Neuron (in vitro differentiated cells): Measurements from ENCODE around the gene CNNM3.
A peak's percentile ranks its signal among the peaks of the same experiment; 100 is the strongest.

Experiments
- H2AFZ ChIP-seq: one replicate; pipeline ENCODE4 v1.6.1; 2013; ENCODE audit warnings: low read depth, mild to moderate bottlenecking, inconsistent platforms, low read length, moderate library complexity
- H3K27me3 ChIP-seq: one replicate; pipeline ENCODE4 v1.6.1; 2013; ENCODE audit warnings: low read length; ENCODE audit not compliant: insufficient read depth
- H3K36me3 ChIP-seq: one replicate; pipeline ENCODE4 v1.6.1; 2013; ENCODE audit warnings: low read length; ENCODE audit not compliant: insufficient read depth
- H3K4me1 ChIP-seq: one replicate; pipeline ENCODE4 v1.6.1; 2013; ENCODE audit warnings: low read length; ENCODE audit not compliant: insufficient read depth
- H3K4me3 ChIP-seq: 2 replicates; pipeline ENCODE4 v1.5.1; 2013; ENCODE audit warnings: mild to moderate bottlenecking, low read length, moderate library complexity
- H3K9me3 ChIP-seq: one replicate; pipeline ENCODE4 v1.6.1; 2013; ENCODE audit warnings: low read length

The CNNM3 gene

DNA sequence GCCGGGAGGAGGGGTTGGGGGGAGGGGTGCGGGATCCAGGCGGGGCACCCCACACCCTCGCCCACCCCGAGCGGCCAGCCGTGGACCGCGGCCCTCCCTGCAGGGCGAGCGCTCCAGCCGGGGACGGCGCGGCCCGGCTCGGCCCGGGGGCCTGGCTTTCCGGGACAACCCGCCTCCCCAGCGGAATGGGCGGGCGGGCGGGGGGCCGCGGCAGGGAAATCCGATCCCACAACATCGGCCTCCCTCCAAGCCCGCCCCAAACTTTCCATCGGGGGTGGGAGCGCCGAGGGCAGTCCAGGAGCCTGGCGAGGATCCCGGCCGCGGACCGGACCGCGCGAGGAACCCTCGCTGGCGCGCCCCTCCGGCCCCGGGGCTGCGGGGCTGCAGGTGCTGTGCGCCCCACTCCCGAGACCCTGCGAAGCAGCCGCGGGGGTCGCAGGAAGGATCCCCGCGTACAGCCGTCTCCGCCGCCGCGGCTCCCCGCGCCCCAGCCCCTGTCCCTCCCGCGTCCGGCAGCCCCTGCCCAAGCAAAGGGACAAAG is 53.3 kb downstream of the CNNM3 start:
- Histone ChIP-seq H3K4me1 (peaks cover 17% of the 10 kb centered on the region), H3K9me3 (no peaks in the 10 kb centered on the region), H3K27me3 (no peaks in the 10 kb centered on the region), H3K4me3 (peak overlapping the region; percentile 76), H2AFZ (peak overlapping the region; percentile 69), H3K36me3 (peaks cover 33% of the 10 kb centered on the region)

GRCh38 chr2:96869822-96870625 is 54.0 kb downstream of the CNNM3 start, which contains the start of gene SEMA4C:
Gene SEMA4C, minus strand, starts transcription at chr2:96870080. Its CDS starts 2,194 bp downstream, at chr2:96867886.
- Histone ChIP-seq H3K9me3 (no peaks in the 10 kb centered on the region), H3K27me3 (no peaks in the 10 kb centered on the region), H3K36me3 (peaks cover 26% of the 10 kb centered on the region), H2AFZ (peak within 1 kb of the TSS; percentile 69), H3K4me3 (peak within 1 kb of the TSS; percentile 76), H3K4me1 (peaks cover 17% of the 10 kb centered on the region)

GRCh38 chr2:96870626-96871255 is 54.7 kb downstream of the CNNM3 start:
- Histone ChIP-seq H3K4me3 (peak overlapping the region; percentile 76), H3K36me3 (peaks cover 19% of the 10 kb centered on the region), H3K4me1 (peaks cover 23% of the 10 kb centered on the region), H3K9me3 (no peaks in the 10 kb centered on the region), H2AFZ (no peak overlapping the region), H3K27me3 (no peaks in the 10 kb centered on the region)

- Histone ChIP-seq H3K36me3 (no peaks in the 10 kb centered on the region), H3K9me3 (no peaks in the 10 kb centered on the region), H3K4me3 (no peak overlapping the region), H2AFZ (no peak overlapping the region), H3K4me1 (peaks cover 25% of the 10 kb centered on the region), H3K27me3 (no peaks in the 10 kb centered on the region)
Measured at GRCh38 chr2:96872591-96873349, 56.7 kb downstream of the CNNM3 start.

GRCh38 chr2:96873651-96874096 is 57.6 kb downstream of the CNNM3 start:
- Histone ChIP-seq H3K4me1 (peaks cover 23% of the 10 kb centered on the region), H3K36me3 (no peaks in the 10 kb centered on the region)

DNA sequence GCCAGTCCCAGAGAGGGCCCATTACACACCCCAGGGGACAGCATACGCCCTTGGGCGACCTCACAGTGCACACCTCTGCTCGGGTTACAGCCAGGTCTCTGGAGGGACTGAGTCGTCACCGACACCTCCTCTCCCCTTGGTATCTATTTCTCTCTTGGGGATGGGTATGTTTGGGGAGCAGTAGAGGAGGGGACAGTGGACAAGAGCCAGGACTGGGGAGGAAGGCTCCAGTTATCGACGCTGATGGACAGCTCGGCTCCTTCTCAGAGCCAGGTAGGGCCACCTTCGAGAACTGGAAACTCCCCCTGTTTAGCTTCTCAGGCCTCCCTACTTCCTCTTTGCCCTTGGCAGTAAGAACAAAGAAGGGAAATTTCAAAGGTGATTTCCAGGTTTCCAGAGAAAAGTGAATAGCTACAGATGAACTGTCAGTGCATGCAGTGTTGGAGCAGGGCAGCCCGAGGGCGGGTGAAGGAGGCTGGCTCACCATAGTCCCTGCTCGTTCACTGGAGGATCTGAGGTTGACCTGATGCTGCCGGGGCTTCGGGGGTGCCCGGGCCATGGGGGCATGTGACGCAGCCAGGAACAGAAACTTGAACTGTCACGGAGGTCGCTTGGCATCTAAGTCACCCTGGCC is 58.2 kb downstream of the CNNM3 start:
- Histone ChIP-seq H3K4me1 (peaks cover 23% of the 10 kb centered on the region), H3K27me3 (no peaks in the 10 kb centered on the region), H2AFZ (no peak overlapping the region), H3K36me3 (no peaks in the 10 kb centered on the region), H3K4me3 (no peak overlapping the region), H3K9me3 (no peaks in the 10 kb centered on the region)

More at GRCh38 chr2:96873651-96874096, 57.6 kb downstream of the CNNM3 start:
- Histone ChIP-seq H3K4me3 (no peak overlapping the region), H3K9me3 (no peaks in the 10 kb centered on the region), H2AFZ (no peak overlapping the region), H3K27me3 (no peaks in the 10 kb centered on the region)

DNA sequence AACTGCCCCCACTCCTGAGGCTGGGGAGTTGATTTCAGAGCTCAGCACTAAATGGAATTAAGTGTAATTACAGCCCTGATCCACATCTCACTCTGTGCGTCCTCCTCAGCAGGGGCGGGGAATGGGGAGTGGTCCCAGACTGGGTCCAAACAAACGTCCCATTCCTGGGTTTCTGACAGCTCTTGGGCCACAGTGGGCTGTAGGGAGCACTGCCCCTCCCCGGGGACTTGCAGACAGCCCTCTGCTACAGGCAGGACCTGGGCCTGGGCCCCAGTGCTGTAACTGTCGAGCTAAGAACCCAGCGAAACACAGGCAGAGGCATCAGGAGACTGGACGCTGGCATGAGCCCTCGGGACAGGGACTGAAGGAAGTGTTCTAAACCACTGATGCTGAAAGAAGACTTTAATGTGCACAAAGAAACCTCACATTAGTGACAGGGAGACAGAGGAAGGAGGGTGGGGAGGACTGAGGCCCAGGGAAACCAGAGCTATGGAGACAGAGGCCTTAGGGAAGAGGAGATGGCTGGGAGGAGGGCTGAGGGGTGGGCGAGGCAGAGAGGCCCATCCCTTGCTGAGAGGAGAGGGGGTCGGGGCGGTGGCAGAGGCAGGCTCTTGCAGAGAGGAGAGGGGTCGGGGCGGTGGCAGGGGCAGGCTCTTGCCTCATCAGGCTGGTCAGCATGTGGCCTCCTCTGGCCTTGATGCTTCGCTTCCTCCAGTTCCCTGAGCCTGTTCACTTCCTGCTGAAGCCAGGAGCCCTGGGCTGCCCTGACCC is 59.6 kb downstream of the CNNM3 start:
- Histone ChIP-seq H3K27me3 (no peaks in the 10 kb centered on the region), H3K4me1 (peaks cover 19% of the 10 kb centered on the region), H3K9me3 (no peaks in the 10 kb centered on the region), H3K36me3 (no peaks in the 10 kb centered on the region), H2AFZ (peak overlapping the region; percentile 39), H3K4me3 (peak overlapping the region; percentile 4)

DNA sequence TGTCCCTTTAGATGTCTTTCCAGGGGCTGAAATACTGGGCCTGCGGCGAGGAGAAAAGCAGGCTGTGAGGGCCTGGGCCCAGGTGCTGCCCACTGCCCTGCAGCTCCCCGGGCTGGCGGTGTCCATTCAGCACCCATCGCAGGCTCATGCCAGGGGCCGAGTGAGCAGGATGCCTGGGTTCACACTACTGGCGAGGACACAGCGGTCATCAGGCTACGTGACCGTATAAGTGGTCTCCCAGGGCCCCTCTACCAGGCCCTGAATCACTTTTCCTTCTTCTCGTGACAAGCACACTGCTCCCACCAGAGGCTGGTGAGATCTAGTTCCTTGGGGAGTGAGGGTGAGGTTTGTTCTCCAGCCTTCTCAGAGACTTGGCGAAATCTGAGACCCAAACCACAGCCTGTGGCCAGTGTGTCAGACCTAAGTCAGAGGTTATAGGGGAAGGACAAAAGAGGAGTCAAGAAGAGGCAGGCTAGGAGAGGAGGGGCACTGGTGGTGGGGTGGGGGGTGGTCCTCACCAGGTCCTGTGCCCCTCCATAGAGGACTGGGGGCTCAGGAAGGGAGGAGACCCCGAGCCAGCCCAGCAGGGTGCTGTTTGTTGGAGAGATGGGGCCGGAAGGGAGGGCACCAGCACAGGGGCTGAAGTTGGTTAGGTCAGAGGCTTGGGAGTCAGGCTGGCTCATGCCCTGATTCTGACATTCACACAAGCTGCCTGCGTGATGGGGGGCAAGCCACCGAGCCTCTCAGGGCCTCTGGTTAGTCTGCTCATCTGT is 60.4 kb downstream of the CNNM3 start:
- H2AFZ ChIP-seq: peak overlapping the region; percentile 39
- H3K4me3 ChIP-seq: no peak overlapping the region
- H3K9me3 ChIP-seq: no peaks in the 10 kb centered on the region
- H3K27me3 ChIP-seq: no peaks in the 10 kb centered on the region
- peaks cover 24% of the 10 kb centered on the region for H3K4me1 ChIP-seq
- no peaks in the 10 kb centered on the region for H3K36me3 ChIP-seq

GRCh38 chr2:96877042-96877451 is 61.0 kb downstream of the CNNM3 start:
- H3K9me3 ChIP-seq: no peaks in the 10 kb centered on the region
- H3K36me3 ChIP-seq: no peaks in the 10 kb centered on the region
- H3K4me1 ChIP-seq: peaks cover 30% of the 10 kb centered on the region
- H2AFZ ChIP-seq: no peak overlapping the region
- no peak overlapping the region for H3K4me3 ChIP-seq
- H3K27me3 ChIP-seq: no peaks in the 10 kb centered on the region

DNA sequence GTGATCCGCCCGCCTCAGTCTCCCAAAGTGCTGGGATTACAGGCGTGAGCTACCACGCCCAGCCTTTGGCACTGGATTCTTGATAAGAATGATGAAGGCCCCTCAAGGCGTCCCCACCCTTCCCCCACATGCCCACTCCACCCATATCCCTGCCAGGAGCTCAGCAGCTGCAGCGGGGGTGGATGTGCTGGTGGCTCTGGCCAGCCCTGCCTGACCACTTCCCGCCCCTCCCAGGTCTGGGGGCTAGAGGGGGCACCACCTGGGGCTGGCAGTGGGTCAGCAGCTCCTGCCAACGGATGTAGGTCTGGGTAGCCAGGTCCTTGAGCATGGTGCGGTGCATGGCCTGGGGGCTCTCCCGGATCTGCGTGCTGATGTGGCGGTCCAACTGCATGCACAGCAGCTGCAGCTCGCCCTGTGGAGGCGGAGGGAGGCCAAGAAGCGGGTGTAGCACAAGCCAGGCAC is 61.6 kb downstream of the CNNM3 start:
- Histone ChIP-seq H3K27me3 (no peaks in the 10 kb centered on the region), H2AFZ (no peak overlapping the region), H3K4me1 (peaks cover 34% of the 10 kb centered on the region), H3K9me3 (no peaks in the 10 kb centered on the region), H3K4me3 (no peak overlapping the region), H3K36me3 (no peaks in the 10 kb centered on the region)

DNA sequence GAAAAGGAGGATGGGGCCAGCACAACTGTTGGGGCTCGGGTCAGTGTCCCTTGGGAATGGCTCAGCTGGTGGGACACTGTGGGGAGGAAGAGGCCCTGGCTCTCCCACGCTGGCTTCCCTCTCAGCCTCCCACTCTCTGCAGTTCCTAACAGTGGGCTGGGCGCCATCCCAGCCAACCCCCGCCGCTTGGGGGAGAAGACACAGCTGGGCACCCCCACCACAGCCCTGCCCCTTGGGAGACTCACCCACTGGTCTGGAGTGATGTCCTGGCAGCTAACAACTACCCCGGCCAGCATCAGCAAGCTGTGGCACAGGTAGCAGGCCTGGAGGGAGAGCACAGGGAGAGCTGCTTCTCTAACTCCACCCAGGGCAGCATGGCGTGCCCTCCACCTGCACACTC is 62.1 kb downstream of the CNNM3 start:
- no peaks in the 10 kb centered on the region for H3K9me3 ChIP-seq
- H3K36me3 ChIP-seq: no peaks in the 10 kb centered on the region
- H2AFZ ChIP-seq: no peak overlapping the region
- peaks cover 34% of the 10 kb centered on the region for H3K4me1 ChIP-seq
- no peaks in the 10 kb centered on the region for H3K27me3 ChIP-seq
- no peak overlapping the region for H3K4me3 ChIP-seq
